Erythroblast (primary cell): Measurements from ENCODE around the gene AK2.

ENCODE experiments used
- GATA1 ChIP-seq: IDR thresholded peaks from 2 replicates; pipeline ENCODE4 v1.6.1; 2011; ENCODE audit warnings: low read depth, mild to moderate bottlenecking, control low read depth, low read length, moderate library complexity
- POLR2A ChIP-seq: IDR thresholded peaks from 2 replicates; pipeline ENCODE4 v1.6.1; 2011; ENCODE audit warnings: mild to moderate bottlenecking, low read length

DNA sequence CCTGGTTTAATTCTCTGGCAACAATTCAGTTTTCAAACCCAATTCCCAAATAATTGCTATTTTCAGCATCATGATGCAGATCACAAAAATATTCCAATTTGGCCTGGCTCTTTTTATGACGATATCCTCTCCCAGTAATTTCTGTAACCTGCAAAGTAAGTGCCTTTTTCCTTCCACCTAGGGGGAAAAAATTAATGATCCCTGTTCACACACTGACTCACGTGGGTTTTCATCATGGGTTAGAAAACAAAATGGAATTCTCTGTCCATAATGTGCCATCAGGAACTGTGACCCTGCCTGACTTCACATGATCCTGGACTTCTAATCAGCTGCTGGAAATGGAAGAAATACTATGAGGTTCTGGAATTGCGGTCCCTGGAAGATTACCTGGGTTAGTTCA is 24.5 kb downstream of the AK2 start:
- TF ChIP-seq POLR2A (no peak), GATA1 (no peak)
